GM12878 (cell line): ENCODE data around the gene TNXB.

Experiments
- BMI1 ChIP-seq: fragments of 450-650 bp; IDR thresholded peaks from 2 replicates; pipeline ENCODE4 v1.6.1; 2016; ENCODE audit warnings: mild to moderate bottlenecking, moderate library complexity, borderline replicate concordance
- CHD2 ChIP-seq: IDR thresholded peaks from 2 replicates; pipeline ENCODE4 v1.6.1; 2011; ENCODE audit warnings: low read depth, low read length, improper control_type of control experiment, borderline replicate concordance
- CREB1 ChIP-seq: IDR thresholded peaks from 2 replicates; pipeline ENCODE4 v1.6.1; 2012; ENCODE audit warnings: low read depth, mild to moderate bottlenecking, inconsistent platforms
- CTCF ChIP-seq, 3 experiments: IDR thresholded peaks in 2 of 3; conservative IDR thresholded peaks in 1 of 3; 2 replicates each; pipeline ENCODE4 v1.5.1; 2011; ENCODE audit warnings: low read depth in 3 of 3, low read length in 3 of 3, mild to moderate bottlenecking in 3 of 3, control low read depth in 2 of 3, moderate library complexity in 2 of 3, inconsistent platforms in 1 of 3, mixed read lengths in 1 of 3; ENCODE audit not compliant: control insufficient read depth in 2 of 3, insufficient read depth in 1 of 3; ENCODE audit errors: extremely low read depth in 1 of 3
- JUNB ChIP-seq: IDR thresholded peaks from 2 replicates; pipeline ENCODE4 v1.6.1; 2016; ENCODE audit warnings: antibody characterized with exemption, mild to moderate bottlenecking
- POLR2A ChIP-seq: IDR thresholded peaks from 2 replicates; pipeline ENCODE4 v1.6.1; 2011; ENCODE audit warnings: low read depth, mild to moderate bottlenecking, low read length
- SIN3A ChIP-seq: IDR thresholded peaks from 2 replicates; pipeline ENCODE4 v1.6.1; 2012; ENCODE audit warnings: low read depth, low read length, improper control_type of control experiment
- SIX5 ChIP-seq: IDR thresholded peaks from 2 replicates; pipeline ENCODE4 v1.6.1; 2011; ENCODE audit warnings: mild to moderate bottlenecking, low read depth, low read length, moderate library complexity; ENCODE audit not compliant: severe bottlenecking
- TCF12 ChIP-seq: IDR thresholded peaks from 2 replicates; pipeline ENCODE4 v1.6.1; 2011; ENCODE audit warnings: low read depth, mild to moderate bottlenecking, low read length
- ZNF274 ChIP-seq: IDR thresholded peaks from one replicate; pipeline ENCODE4 v1.8.0; 2011; ENCODE audit not compliant: insufficient read length, insufficient read depth

- TF ChIP-seq SIN3A (no peak), JUNB (no peak), POLR2A (no peak), CTCF (IDR thresholded peaks at IDR 0.05 in 2 of 3, conservative IDR thresholded peaks at IDR 0.05 in 1 of 3; ENCODE audit: control insufficient read depth in 2 of 3, extremely low read depth in 1 of 3, insufficient read depth in 1 of 3, low read depth in 3 of 3, low read length in 3 of 3) (no peak), TCF12 (no peak), CREB1 (no peak), ZNF274 (no peak), BMI1 (no peak), SIX5 (no peak), CHD2 (no peak)
Measured at GRCh38 chr6:32137454-32137853, 28.3 kb upstream of the TNXB start.
